MCF 10A (cell line): Measurements from ENCODE around the gene FARP1. TPM values are rescaled to one million over a fixed set of nuclear protein-coding genes. Genes with fewer than 3 reads are reported as not detected.

ENCODE experiments used
- BruUV-seq: library from RNA; stranded (reverse); fragments of 400-500 nt; replicated peaks from 2 replicates; lab custom pipeline; 2021; lab: Mats Ljungman, UMichigan
- CTCF ChIA-PET: fragments of 300-600 bp; sonication (Branson Sonifier 250); formaldehyde crosslinking; extraction: SDS; loops from one replicate; lab custom pipeline; 2021; ENCODE audit warnings: antibody characterized with exemption, inconsistent platforms; lab: Yijun Ruan, JAX
- POLR2A ChIA-PET: fragments of 300-600, 350-650 bp; sonication (Branson Sonifier 250); formaldehyde crosslinking; extraction: SDS; loops from one replicate; lab custom pipeline; 2020; ENCODE audit warnings: antibody characterized with exemption, inconsistent platforms; lab: Yijun Ruan, JAX
- DNase-seq: peaks from one replicate; pipeline ENCODE4 v3.0.0-alpha.2; 2018; ENCODE audit not compliant: unreplicated experiment
- H3K27ac Mint-ChIP-seq: one replicate; pipeline ENCODE4 v1.8.0; 2022; ENCODE audit warnings: mild to moderate bottlenecking, low read depth, mixed read lengths; ENCODE audit not compliant: unreplicated experiment
- H3K27me3 Mint-ChIP-seq: one replicate; pipeline ENCODE4 v1.8.0; 2022; ENCODE audit warnings: mixed read lengths; ENCODE audit not compliant: insufficient read depth, unreplicated experiment
- H3K36me3 Mint-ChIP-seq: one replicate; pipeline ENCODE4 v1.8.0; 2022; ENCODE audit warnings: mild to moderate bottlenecking, moderate library complexity, mixed read lengths; ENCODE audit not compliant: insufficient read depth, unreplicated experiment
- H3K4me1 Mint-ChIP-seq: one replicate; pipeline ENCODE4 v1.8.0; 2022; ENCODE audit warnings: mixed read lengths; ENCODE audit not compliant: insufficient read depth, unreplicated experiment
- H3K4me3 Mint-ChIP-seq: one replicate; pipeline ENCODE4 v1.8.0; 2022; ENCODE audit warnings: mild to moderate bottlenecking, moderate library complexity, mixed read lengths; ENCODE audit not compliant: unreplicated experiment
- H3K9me3 Mint-ChIP-seq: one replicate; pipeline ENCODE4 v1.8.0; 2022; ENCODE audit warnings: mixed read lengths; ENCODE audit not compliant: unreplicated experiment
- CTCF ChIP-seq: fragments of 200-600 bp; IDR thresholded peaks from one replicate; pipeline ENCODE4 v1.8.0; 2022; ENCODE audit warnings: antibody characterized with exemption, mild to moderate bottlenecking; ENCODE audit not compliant: unreplicated experiment
- intact Hi-C: fragments of 100-400 bp; cut with micrococcal nuclease; formaldehyde crosslinking; loops from 2 replicates; pipeline ENCODE4 v1.14.1; 2022
- total RNA-seq: library from RNA; stranded (reverse); gene quantifications from 2 replicates; pipeline ENCODE4 v1.2.3, GENCODE V29; 2022

Gene FARP1
- total RNA-seq, 1 experiment from 2014 or later: 30.1 TPM

DNA sequence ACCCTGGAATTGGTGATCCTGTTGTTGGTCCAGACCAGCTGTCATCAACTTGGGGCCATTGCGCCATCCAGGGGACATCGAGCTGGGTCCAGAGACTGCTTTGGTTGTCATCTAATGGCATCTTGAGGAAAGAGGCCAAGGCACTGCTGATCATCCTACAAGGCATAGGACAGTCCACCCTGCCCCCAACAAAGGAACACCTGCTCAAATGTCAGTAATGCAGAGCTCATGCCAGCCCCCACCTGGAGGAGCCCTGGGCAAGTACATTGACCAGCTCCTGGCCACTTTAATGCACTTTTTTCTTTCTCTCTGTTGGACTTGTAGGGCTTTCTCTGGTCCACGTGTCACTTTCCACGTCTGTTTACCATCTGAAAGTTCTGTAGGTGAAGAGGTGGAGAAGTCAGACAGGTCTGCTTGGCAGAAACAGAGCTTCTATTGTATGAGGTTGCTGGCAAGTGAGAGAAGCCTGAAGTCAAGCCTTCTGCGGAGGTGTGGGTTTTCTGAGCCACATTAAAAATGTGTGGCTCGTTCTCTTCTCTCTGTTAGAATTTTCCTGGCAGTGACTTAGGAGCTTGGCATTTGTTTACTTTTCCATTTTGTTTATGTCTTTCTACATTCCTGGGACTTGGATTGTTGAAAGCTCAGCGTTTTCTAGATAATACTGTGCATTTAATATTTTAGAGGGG lies 158.2 kb downstream of the FARP1 start:
- H3K36me3 Mint-ChIP-seq: no peaks in the 10 kb centered on the region
- peaks cover 6% of the 10 kb centered on the region for H3K4me1 Mint-ChIP-seq
- H3K27me3 Mint-ChIP-seq: no peaks in the 10 kb centered on the region
- H3K9me3 Mint-ChIP-seq: no peaks in the 10 kb centered on the region
- POLR2A ChIA-PET: interaction anchor here (0.7 kb wide), 1 partner anchor 291 kb away, joined by 3 read pairs; no protein-coding TSS in a partner anchor
- CTCF ChIA-PET: interaction anchor here (0.5 to 1.1 kb wide), 2 partner anchors 242 to 372 kb away, joined by 5 to 9 read pairs; no protein-coding TSS in a partner anchor
- H3K27ac Mint-ChIP-seq: no peak overlapping the region
- intact Hi-C loops: no loop called here
- no peak for TF ChIP-seq CTCF
- BruUV-seq: no TSS peak
- peak; percentile 19 for DNase-seq
- no peak overlapping the region for H3K4me3 Mint-ChIP-seq

DNA sequence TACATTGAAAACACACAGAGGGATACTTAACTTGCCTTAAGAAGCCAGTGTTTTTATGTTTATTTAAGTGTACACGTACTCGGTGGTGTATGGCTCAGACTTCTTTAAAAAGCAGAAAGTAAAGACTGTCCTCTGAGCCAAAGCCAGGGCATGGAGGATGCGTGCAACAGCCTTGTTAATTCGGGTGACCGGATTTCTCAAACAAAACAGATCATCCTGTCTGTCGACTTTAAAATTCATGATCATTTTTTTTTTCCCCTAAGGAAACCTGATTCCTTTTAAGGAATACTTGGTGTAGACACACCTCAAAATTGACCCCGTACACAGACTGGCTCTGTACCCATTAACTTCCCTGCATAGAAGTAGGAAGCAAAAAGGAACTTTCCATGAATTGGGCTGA lies 158.8 kb downstream of the FARP1 start:
- CTCF ChIA-PET: interaction anchor here (1.1 kb wide), 1 partner anchor 371 kb away, joined by 5 read pairs; no protein-coding TSS in a partner anchor
- Mint-ChIP-seq H3K4me3 (no peak overlapping the region), H3K36me3 (no peaks in the 10 kb centered on the region), H3K27ac (no peak overlapping the region), H3K9me3 (no peaks in the 10 kb centered on the region), H3K4me1 (peaks cover 6% of the 10 kb centered on the region), H3K27me3 (no peaks in the 10 kb centered on the region)
- BruUV-seq: no TSS peak
- DNase-seq: no peak
- intact Hi-C loops: no loop called here
- TF ChIP-seq CTCF: no peak
- POLR2A ChIA-PET: interaction anchor here (0.7 to 1.0 kb wide), 2 partner anchors 54 to 292 kb away, joined by 3 to 5 read pairs; no protein-coding TSS in a partner anchor

GRCh38 chr13:98303858-98304257 lies 161.0 kb downstream of the FARP1 start:
- H3K27ac Mint-ChIP-seq: no peak overlapping the region
- intact Hi-C loops: no loop called here
- no peak overlapping the region for H3K4me3 Mint-ChIP-seq
- no peaks in the 10 kb centered on the region for H3K9me3 Mint-ChIP-seq
- no TSS peak for BruUV-seq
- no peak for DNase-seq
- ChIA-PET POLR2A (interaction anchor here (0.6 kb wide), 2 partner anchors 26 to 28 kb away, joined by 3 to 4 read pairs; no protein-coding TSS in a partner anchor), CTCF (no interaction called here)
- no peak for TF ChIP-seq CTCF
- no peaks in the 10 kb centered on the region for H3K27me3 Mint-ChIP-seq
- H3K4me1 Mint-ChIP-seq: no peaks in the 10 kb centered on the region
- no peaks in the 10 kb centered on the region for H3K36me3 Mint-ChIP-seq

- Mint-ChIP-seq H3K27ac (no peak overlapping the region), H3K4me1 (no peaks in the 10 kb centered on the region)
- CTCF ChIA-PET: interaction anchor here (0.6 kb wide), 1 partner anchor 27 kb away, joined by 3 read pairs; no protein-coding TSS in a partner anchor
Measured at GRCh38 chr13:98305670-98306069, 162.8 kb downstream of the FARP1 start.

More at GRCh38 chr13:98305670-98306069, 162.8 kb downstream of the FARP1 start:
- no peaks in the 10 kb centered on the region for H3K36me3 Mint-ChIP-seq
- DNase-seq: no peak
- POLR2A ChIA-PET: no interaction called here
- intact Hi-C loops: no loop called here
- TF ChIP-seq CTCF: no peak
- no TSS peak for BruUV-seq
- no peaks in the 10 kb centered on the region for H3K27me3 Mint-ChIP-seq
- H3K4me3 Mint-ChIP-seq: no peak overlapping the region
- H3K9me3 Mint-ChIP-seq: no peaks in the 10 kb centered on the region
